Measurements from ENCODE around the gene PELI1.

GRCh38 chr2:64137996-64138395, 6.2 kb downstream of the PELI1 start:
- TF ChIP-seq CTCF (IDR thresholded peaks at IDR 0.05) (no peak), POLR2A (IDR thresholded peaks at IDR 0.05) (no peak)
